GM19324 (cell line): ENCODE results near the gene ZNF346.

Source experiments
- ATAC-seq: cut with Tn5 transposase; IDR thresholded peaks from one replicate; pipeline ENCODE4 v1.9.1; 2021; ENCODE audit warnings: mild to moderate bottlenecking, moderate library complexity; ENCODE audit not compliant: unreplicated experiment, low FRiP score

The ZNF346 gene

GRCh38 chr5:177112589-177113220 lies 90.2 kb downstream of the ZNF346 start:
- ATAC-seq = no peak

GRCh38 chr5:177113566-177114424 lies 91.3 kb downstream of the ZNF346 start:
- ATAC-seq = no peak

GRCh38 chr5:177116631-177117373 lies 94.3 kb downstream of the ZNF346 start:
- ATAC-seq = no peak

DNA sequence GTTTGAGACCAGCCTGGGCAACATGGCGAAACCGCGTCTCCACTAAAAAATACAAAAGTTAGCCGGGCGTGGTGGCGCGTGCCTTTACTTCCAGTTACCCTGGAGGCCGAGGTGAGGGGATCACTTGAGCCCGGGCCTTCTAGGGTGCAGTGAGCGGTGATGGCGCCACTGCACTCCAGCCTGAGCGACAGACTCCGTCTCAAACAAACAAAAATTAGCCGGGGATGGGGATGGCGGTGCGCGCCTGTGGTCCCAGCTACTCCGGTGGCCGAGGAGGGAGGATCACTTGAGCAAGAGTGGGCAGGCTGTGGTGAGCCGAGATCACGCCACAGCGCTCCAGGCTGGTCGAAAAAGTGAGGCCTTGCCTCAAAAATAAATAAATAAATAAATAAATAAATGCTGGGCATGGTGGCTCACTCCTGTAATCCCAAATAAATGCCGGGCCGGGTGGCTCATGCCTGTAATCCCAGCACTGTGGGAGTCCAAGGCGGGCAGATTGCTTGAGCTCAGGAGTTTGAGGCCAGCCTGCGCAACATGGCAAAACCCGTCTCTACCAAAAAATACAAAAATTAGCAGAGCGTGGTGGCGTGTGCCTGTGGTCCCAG lies 95.0 kb downstream of the ZNF346 start:
- ATAC-seq = no peak

GRCh38 chr5:177122566-177122965 lies 100.1 kb downstream of the ZNF346 start:
- no peak for ATAC-seq

- ATAC-seq = no peak
These were observed 101.4 kb downstream of the ZNF346 start for GRCh38 chr5:177123789-177124485.

GRCh38 chr5:177124486-177124991 lies 102.0 kb downstream of the ZNF346 start:
- no peak for ATAC-seq

- no peak for ATAC-seq
These were observed 104.3 kb downstream of the ZNF346 start for GRCh38 chr5:177126771-177127170.

GRCh38 chr5:177128551-177128981 lies 106.1 kb downstream of the ZNF346 start:
- no peak for ATAC-seq

- ATAC-seq = no peak
These were observed 107.9 kb downstream of the ZNF346 start for GRCh38 chr5:177130211-177131018.
